Osteoblast (primary cell): ENCODE data around the gene MRPS18A. TPM values are rescaled to one million over a fixed set of nuclear protein-coding genes. Genes with fewer than 3 reads are reported as not detected.

Experiments
- DNase-seq: peaks from one replicate; pipeline ENCODE4 v3.0.0; 2011; ENCODE audit warnings: low spot score, mixed read lengths; ENCODE audit not compliant: insufficient read length; ENCODE audit errors: missing footprints
- H2AFZ ChIP-seq: 2 replicates; pipeline ENCODE4 v1.6.0; 2011; ENCODE audit warnings: mild to moderate bottlenecking, low read length
- H3K27ac ChIP-seq: 2 replicates; pipeline ENCODE4 v1.5.1; 2011; ENCODE audit warnings: mild to moderate bottlenecking, low read depth, low read length, moderate library complexity
- H3K27me3 ChIP-seq: 2 replicates; pipeline ENCODE4 v1.6.0; 2012; ENCODE audit warnings: mild to moderate bottlenecking, control low read depth, inconsistent platforms, low read length, moderate library complexity; ENCODE audit not compliant: insufficient read depth
- H3K36me3 ChIP-seq: 2 replicates; pipeline ENCODE4 v1.5.1; 2011; ENCODE audit warnings: mild to moderate bottlenecking, low read length, control low read depth, moderate library complexity; ENCODE audit not compliant: insufficient read depth
- H3K4me1 ChIP-seq: 2 replicates; pipeline ENCODE4 v1.5.1; 2011; ENCODE audit warnings: mild to moderate bottlenecking, low read length, control low read depth, moderate library complexity; ENCODE audit not compliant: insufficient read depth
- H3K4me2 ChIP-seq: 2 replicates; pipeline ENCODE4 v1.6.0; 2011; ENCODE audit warnings: mild to moderate bottlenecking, low read length; ENCODE audit not compliant: insufficient read depth
- H3K4me3 ChIP-seq: fragments of 200-600 bp; sonication (generic); 3 replicates; pipeline ENCODE4 v1.5.1; 2012; ENCODE audit warnings: mild to moderate bottlenecking, low read length, inconsistent platforms; ENCODE audit not compliant: insufficient read depth
- H3K79me2 ChIP-seq: 2 replicates; pipeline ENCODE4 v1.6.0; 2012; ENCODE audit warnings: mild to moderate bottlenecking, low read length, control low read depth, inconsistent platforms; ENCODE audit not compliant: insufficient read depth
- H3K9me3 ChIP-seq: 2 replicates; pipeline ENCODE4 v1.5.1; 2011; ENCODE audit warnings: low read depth, low read length, control low read depth
- H4K20me1 ChIP-seq: 2 replicates; pipeline ENCODE4 v1.6.0; 2012; ENCODE audit warnings: mild to moderate bottlenecking, low read length, control low read depth; ENCODE audit not compliant: insufficient read depth
- CTCF ChIP-seq: IDR thresholded peaks from 2 replicates; pipeline ENCODE4 v1.5.1; 2011; ENCODE audit warnings: mild to moderate bottlenecking, low read depth, low read length, moderate library complexity; ENCODE audit errors: extremely low read depth
- total RNA-seq: library from RNA; depleted of rRNA; stranded (reverse); fragments of >200 nt; gene quantifications from 2 replicates; pipeline ENCODE4 v1.2.3, GENCODE V29; 2012

MRPS18A gene
- total RNA-seq, 1 donor: 27.5 TPM

GRCh38 chr6:43623880-43624785 lies 63.5 kb downstream of the MRPS18A start:
- Histone ChIP-seq H3K4me1 (peaks cover 16% of the 10 kb centered on the region), H4K20me1 (no peaks in the 10 kb centered on the region), H3K27me3 (no peaks in the 10 kb centered on the region), H3K9me3 (no peaks in the 10 kb centered on the region), H3K79me2 (peaks cover 53% of the 10 kb centered on the region), H2AFZ (no peak overlapping the region), H3K4me2 (no peak overlapping the region), H3K4me3 (no peak overlapping the region), H3K27ac (no peak overlapping the region), H3K36me3 (peaks cover 72% of the 10 kb centered on the region)
- no peak for TF ChIP-seq CTCF
- peak; percentile 47 for DNase-seq

GRCh38 chr6:43622541-43622940 lies 65.0 kb downstream of the MRPS18A start:
- Histone ChIP-seq H4K20me1 (no peaks in the 10 kb centered on the region), H2AFZ (no peak overlapping the region), H3K36me3 (peaks cover 76% of the 10 kb centered on the region), H3K4me1 (peaks cover 9% of the 10 kb centered on the region), H3K9me3 (no peaks in the 10 kb centered on the region), H3K4me2 (no peak overlapping the region), H3K27ac (no peak overlapping the region), H3K4me3 (no peak overlapping the region), H3K79me2 (peaks cover 39% of the 10 kb centered on the region), H3K27me3 (no peaks in the 10 kb centered on the region)
- DNase-seq: no peak
- TF ChIP-seq CTCF: no peak

- Histone ChIP-seq H3K36me3 (peaks cover 76% of the 10 kb centered on the region), H3K9me3 (no peaks in the 10 kb centered on the region), H3K79me2 (peaks cover 32% of the 10 kb centered on the region), H3K4me1 (peaks cover 2% of the 10 kb centered on the region), H2AFZ (no peak overlapping the region), H3K27ac (no peak overlapping the region), H3K4me3 (no peak overlapping the region), H4K20me1 (no peaks in the 10 kb centered on the region), H3K4me2 (no peak overlapping the region), H3K27me3 (no peaks in the 10 kb centered on the region)
- TF ChIP-seq CTCF: no peak
- DNase-seq: no peak
Measured at GRCh38 chr6:43621836-43622180, 65.8 kb downstream of the MRPS18A start.

Other genes with a start within 250 kb of the MRPS18A start
- 0.29 TPM in 1 of 2 replicates, not detected in the other for gene DLK2, start 232.2 kb downstream of the MRPS18A start, total RNA-seq
- 14.5 and 16.2 TPM in 2 replicates for gene TJAP1, start 210.2 kb downstream of the MRPS18A start, total RNA-seq
- gene LRRC73, start 177.4 kb downstream of the MRPS18A start, total RNA-seq: 0.36 and 0.59 TPM in 2 replicates
- 98.8 and 126 TPM in 2 replicates for gene YIPF3, start 170.9 kb downstream of the MRPS18A start, total RNA-seq
- gene POLR1C, start 170.7 kb downstream of the MRPS18A start, total RNA-seq: 28.6 and 29.5 TPM in 2 replicates
- gene XPO5, start 111.8 kb downstream of the MRPS18A start, total RNA-seq: 33.9 and 66.2 TPM in 2 replicates
- gene POLH, start 111.6 kb downstream of the MRPS18A start, total RNA-seq: 26.4 and 28.0 TPM in 2 replicates
- gene GTPBP2, start 58.5 kb downstream of the MRPS18A start, total RNA-seq: 74.3 and 84.0 TPM in 2 replicates
- gene MAD2L1BP, start 52.0 kb downstream of the MRPS18A start, total RNA-seq: 18.6 and 30.4 TPM in 2 replicates
- under 0.01 and 0.36 TPM in 2 replicates for gene RSPH9, start 42.8 kb downstream of the MRPS18A start, total RNA-seq
- gene VEGFA, start 82.4 kb upstream of the MRPS18A start, total RNA-seq: 152 and 193 TPM in 2 replicates